Umbilical cord (tissue), 2 donors: ENCODE data around the gene PHF20. TPM values are rescaled to one million over a fixed set of nuclear protein-coding genes. Genes with fewer than 3 reads are reported as not detected.
"Not testable (repeated sequence)": the region's sequence is repeated elsewhere in the genome, so short reads cannot be mapped to it uniquely, and the experiment has no call there.

ENCODE experiments used
- DNase-seq: peaks from one replicate; pipeline ENCODE4 v3.0.0-alpha.2; 2015; ENCODE audit warnings: low spot score
- total RNA-seq: library from RNA; depleted of rRNA; stranded (reverse); fragments of >200 nt; gene quantifications from one replicate; pipeline ENCODE4 v1.2.3, GENCODE V29; 2014; ENCODE audit warnings: low replicate concordance; ENCODE audit not compliant: insufficient read depth

Gene PHF20
- total RNA-seq, 1 donor from 2014 or later = 58.5 TPM

GRCh38 chr20:35972462-35972861 lies 200.6 kb downstream of the PHF20 start:
- peak; percentile 75 for DNase-seq

- no peak for DNase-seq
Measured at GRCh38 chr20:35974256-35974655, 202.4 kb downstream of the PHF20 start.

GRCh38 chr20:35975576-35976373 lies 204.0 kb downstream of the PHF20 start:
- no peak for DNase-seq

DNA sequence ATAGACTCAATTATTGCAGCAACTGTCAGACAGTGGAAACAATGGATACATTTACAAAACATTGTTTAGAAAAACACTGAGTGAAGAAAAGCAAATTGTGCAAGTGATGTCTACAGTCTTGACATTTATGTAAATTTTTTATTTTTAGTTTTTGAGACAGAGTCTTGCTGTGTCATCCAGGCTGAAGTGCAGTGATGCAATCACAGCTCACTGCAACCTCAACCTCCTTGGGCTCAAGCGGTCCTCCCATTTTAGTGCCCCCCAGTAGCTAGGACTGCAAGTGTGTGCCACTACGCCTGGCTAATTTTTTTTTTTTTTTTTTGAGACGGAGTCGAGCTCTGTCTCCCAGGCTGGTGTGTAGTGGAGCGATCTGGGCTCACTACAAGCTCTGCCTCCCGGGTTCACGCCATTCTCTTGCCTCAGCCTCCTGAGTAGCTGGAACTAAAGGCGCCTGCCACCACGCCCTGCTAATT lies 206.3 kb downstream of the PHF20 start:
- DNase-seq = no peak

- DNase-seq = no peak
Measured at GRCh38 chr20:35979544-35979943, 207.7 kb downstream of the PHF20 start.

DNA sequence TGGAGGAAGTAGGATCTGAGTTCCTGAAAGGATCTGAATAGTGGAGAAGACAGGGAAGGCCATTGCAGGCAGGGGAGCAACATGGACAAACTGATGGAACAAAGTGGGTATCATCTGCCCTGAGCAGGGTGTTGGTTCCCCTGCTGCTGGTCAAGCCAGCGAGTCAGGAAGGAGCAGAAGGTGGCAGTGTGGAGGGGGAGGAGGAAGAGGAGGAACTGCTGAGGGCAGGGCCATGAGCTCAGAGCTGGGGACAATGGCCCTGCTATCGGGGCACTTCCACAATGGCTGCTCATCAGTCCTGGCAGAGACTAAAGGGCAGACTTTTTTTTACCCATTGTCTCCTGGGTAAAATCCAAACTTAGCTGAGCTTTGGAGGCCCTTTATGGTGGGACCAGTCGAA lies 210.2 kb downstream of the PHF20 start:
- DNase-seq = no peak

GRCh38 chr20:35984382-35984781 lies 212.6 kb downstream of the PHF20 start:
- no peak for DNase-seq

DNA sequence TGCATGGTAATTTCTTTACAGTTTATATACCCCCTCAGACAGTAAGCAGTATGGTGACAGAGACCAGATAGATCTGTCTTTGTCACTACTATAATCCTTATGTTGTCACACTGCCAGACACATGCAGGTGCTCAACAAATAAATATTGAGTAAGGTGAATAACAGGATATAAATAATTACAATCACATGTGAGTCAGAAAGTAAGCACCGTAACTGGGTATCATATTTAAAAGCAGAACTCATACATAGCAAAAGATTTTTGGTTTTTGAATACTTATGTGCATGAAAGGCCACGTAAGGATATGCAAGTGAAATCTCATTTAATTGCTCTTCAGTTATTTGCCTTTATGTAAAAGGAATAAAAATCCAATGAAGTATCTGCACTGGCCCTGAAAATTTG lies 214.0 kb downstream of the PHF20 start:
- no peak for DNase-seq

DNA sequence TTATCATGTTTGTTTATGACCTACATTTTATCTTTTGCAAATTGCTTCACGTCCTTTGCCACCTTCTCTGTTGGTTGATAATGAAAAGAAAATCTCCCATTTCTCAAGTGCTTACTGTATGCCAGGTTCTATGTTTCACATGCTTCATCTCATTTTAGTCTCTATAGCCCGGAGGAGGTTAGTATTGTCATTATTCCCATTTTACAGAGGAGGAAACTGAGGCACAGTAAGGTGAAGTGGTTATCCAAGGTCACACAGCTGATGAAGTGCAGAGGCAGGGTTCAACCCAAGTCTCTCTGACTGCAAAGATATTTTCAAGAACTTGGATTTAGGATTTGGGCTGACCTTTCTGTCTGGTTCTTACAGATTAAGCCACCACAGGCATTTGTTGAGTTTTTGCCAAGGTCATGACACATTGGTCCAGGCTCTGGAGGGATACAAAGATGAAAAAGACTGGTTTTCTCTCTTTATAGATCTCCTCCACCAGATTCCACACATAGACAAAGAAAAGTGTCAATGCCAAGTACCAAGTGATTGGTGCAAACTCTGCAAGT lies 217.2 kb downstream of the PHF20 start:
- DNase-seq = no peak

DNA sequence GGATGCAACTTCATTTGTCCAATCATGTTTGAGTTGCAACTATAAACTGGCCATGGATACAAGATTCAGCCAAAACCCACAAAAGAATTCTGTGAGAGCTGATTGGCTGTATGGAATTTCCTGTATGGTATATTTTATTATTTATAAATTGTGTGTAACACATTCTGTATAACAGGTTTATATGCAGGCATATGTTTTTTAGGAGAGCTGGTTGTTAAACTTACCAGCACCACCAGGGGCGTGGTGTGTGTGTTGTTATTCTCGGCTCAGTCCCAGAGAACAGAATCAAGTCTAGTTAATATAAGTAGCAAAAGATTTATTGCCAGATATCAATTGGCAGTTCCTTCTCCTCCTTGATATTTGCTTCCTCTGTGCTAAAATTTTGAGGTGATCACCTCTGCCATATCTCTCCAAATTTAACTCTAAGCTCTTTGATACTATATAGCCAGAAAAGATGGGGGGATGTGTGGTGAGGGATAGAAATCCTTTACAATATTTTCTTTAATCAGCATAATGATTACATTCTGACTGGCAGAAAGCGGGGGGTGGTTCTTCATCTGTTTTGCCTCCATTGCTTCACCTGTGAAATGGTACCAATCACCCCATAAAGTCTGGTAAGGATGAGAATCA lies 219.4 kb downstream of the PHF20 start:
- DNase-seq = no peak

GRCh38 chr20:35992713-35993335 lies 221.0 kb downstream of the PHF20 start:
- DNase-seq = peak; percentile 78

DNA sequence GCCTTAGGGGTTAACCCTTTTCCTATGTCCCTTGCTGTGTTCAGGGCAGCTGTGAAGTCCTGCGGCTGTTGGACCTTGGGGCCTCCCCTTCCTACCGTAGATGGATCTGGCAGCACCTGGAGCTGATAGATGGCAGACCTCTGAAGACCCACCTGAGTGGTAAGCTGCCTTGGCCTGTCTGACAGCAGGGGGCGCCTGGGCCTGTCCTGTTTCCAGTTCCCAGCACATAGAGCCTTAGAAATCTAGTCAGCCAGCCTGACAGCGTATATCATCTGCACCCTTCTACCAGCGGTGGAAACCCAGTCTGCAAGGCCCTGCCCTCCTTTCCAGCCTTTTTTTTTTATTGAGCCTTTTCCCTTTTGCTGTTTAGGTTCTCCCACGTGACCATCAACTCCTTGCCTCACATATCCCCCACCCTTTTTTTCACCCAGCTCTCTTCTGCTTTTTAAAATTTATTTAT lies 223.2 kb downstream of the PHF20 start:
- peak; percentile 79 for DNase-seq

DNA sequence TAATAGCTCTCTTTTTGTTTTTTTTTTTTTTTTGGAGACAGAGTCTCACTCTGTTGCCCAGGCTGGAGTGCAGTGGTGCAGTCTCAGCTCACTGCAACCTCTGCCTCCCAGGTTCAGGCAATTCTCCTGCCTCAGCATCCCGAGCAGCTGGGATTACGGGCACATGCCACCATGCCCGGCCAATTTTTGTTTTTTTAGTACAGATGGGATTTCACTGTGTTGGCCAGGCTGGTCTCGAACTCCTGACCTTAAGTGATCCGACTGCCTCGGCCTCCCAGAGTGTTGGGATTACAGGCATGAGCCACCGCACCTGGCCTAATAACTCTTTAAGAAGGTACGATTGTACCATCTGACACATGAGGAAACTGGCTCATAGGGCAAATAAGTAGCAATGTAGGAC lies 224.7 kb downstream of the PHF20 start:
- not testable (repeated sequence) for DNase-seq

Other genes with a start within 250 kb of the PHF20 start
- not detected for gene C20orf173, start 242.4 kb upstream of the PHF20 start, total RNA-seq
- 187 TPM for gene ERGIC3, start 229.9 kb upstream of the PHF20 start, total RNA-seq
- gene SPAG4, start 156.2 kb upstream of the PHF20 start, total RNA-seq = 15.6 TPM
- gene CPNE1, start 107.1 kb upstream of the PHF20 start, total RNA-seq = 128 TPM
- gene RBM12, start 107.1 kb upstream of the PHF20 start, total RNA-seq = 49.6 TPM
- gene NFS1, start 72.7 kb upstream of the PHF20 start, total RNA-seq = 6.3 TPM
- 37.6 TPM for gene ROMO1, start 72.6 kb upstream of the PHF20 start, total RNA-seq
- gene RBM39, start 29.8 kb upstream of the PHF20 start, total RNA-seq = 460 TPM
- gene SCAND1, start 182.5 kb downstream of the PHF20 start, total RNA-seq = 21.4 TPM
- 0.48 TPM for gene CNBD2, start 196.6 kb downstream of the PHF20 start, total RNA-seq